ENCODE data around the gene ESYT2. TPM values are rescaled to one million over a fixed set of nuclear protein-coding genes. Genes with fewer than 3 reads are reported as not detected.

ESYT2 gene
- total and polyA plus RNA-seq, 8 donors, result 8.1 to 31.8 (median 27.3) TPM

- ATAC-seq (no peak), FAIRE-seq (no peak), DNase-seq (no peak)
- H3K27ac ChIP-seq, result no peak overlapping the region
- no peaks in the 10 kb centered on the region for H3K27me3 ChIP-seq
- H3K36me3 ChIP-seq, result peaks cover 0 to 15% (median 3%) of the 10 kb centered on the region in 3 donors
- 89 to 90% methylated on average over 6 of the region's 6 CpGs for WGBS, 2 donors
- no peak overlapping the region for H3K4me3 ChIP-seq
- no peak for TF ChIP-seq CTCF (IDR thresholded peaks at IDR 0.05)
- intact Hi-C loops (cut with DNase I), result no loop called here
- no peaks in the 10 kb centered on the region for H3K9me3 ChIP-seq
- H3K4me1 ChIP-seq, result no peaks in the 10 kb centered on the region
Measured at GRCh38 chr7:158731761-158732160, 97.5 kb downstream of the ESYT2 start.

- 79 to 84% methylated on average over 23 of the region's 23 CpGs for WGBS, 2 donors
- H3K27ac ChIP-seq, result no peak overlapping the region
- FAIRE-seq, result no peak
- TF ChIP-seq CTCF (IDR thresholded peaks at IDR 0.05), result no peak
- intact Hi-C loops (cut with DNase I), result no loop called here
- H3K36me3 ChIP-seq, result peaks cover 0 to 9% (median 3%) of the 10 kb centered on the region in 3 donors
- no peak for DNase-seq
- no peak overlapping the region for H3K4me3 ChIP-seq
- ATAC-seq, result peak in 1 of 4 donors; percentile 25
- no peaks in the 10 kb centered on the region for H3K27me3 ChIP-seq
- H3K4me1 ChIP-seq, result no peaks in the 10 kb centered on the region
- no peaks in the 10 kb centered on the region for H3K9me3 ChIP-seq
Measured at GRCh38 chr7:158730383-158731346, 98.6 kb downstream of the ESYT2 start.

GRCh38 chr7:158729646-158730382 is 99.5 kb downstream of the ESYT2 start:
- no peak for ATAC-seq
- Histone ChIP-seq H3K4me1 (no peaks in the 10 kb centered on the region), H3K36me3 (peaks cover 0 to 3% (median under 1%) of the 10 kb centered on the region in 3 donors), H3K4me3 (no peak overlapping the region), H3K27ac (no peak overlapping the region), H3K27me3 (no peaks in the 10 kb centered on the region), H3K9me3 (no peaks in the 10 kb centered on the region)
- DNase-seq, result no peak
- 90 to 92% methylated on average over 7 of the region's 7 CpGs for WGBS, 2 donors
- TF ChIP-seq CTCF (IDR thresholded peaks at IDR 0.05), result no peak
- intact Hi-C loops (cut with DNase I), result no loop called here
- no peak for FAIRE-seq

GRCh38 chr7:158728911-158729645 is 100.2 kb downstream of the ESYT2 start:
- Histone ChIP-seq H3K27ac (no peak overlapping the region), H3K4me1 (no peaks in the 10 kb centered on the region), H3K9me3 (no peaks in the 10 kb centered on the region), H3K4me3 (no peak overlapping the region), H3K36me3 (peaks cover 0 to 1% (median 0%) of the 10 kb centered on the region in 3 donors), H3K27me3 (no peaks in the 10 kb centered on the region)
- intact Hi-C loops (cut with DNase I), result no loop called here
- 89 to 91% methylated on average over 16 of the region's 16 CpGs for WGBS, 2 donors
- DNase-seq (no peak), FAIRE-seq (no peak), ATAC-seq (peak in 1 of 4 donors; percentile 21)
- TF ChIP-seq CTCF (IDR thresholded peaks at IDR 0.05), result no peak

Measured in pancreas (tissue), 10 donors.